Measurements from ENCODE around the gene ISYNA1. TPM values are rescaled to one million over a fixed set of nuclear protein-coding genes. Genes with fewer than 3 reads are reported as not detected.

The ISYNA1 gene
- total and polyA plus RNA-seq, 2 donors (not counting 1 experiment from before 2014, with no cell fraction given), result 22.6 to 28.3 TPM

- H3K36me3 ChIP-seq (replicated peaks in 1 of 2; ENCODE audit: control extremely low read depth in 1 of 2, control insufficient read depth in 1 of 2, extremely low read depth in 1 of 2, insufficient read depth in 2 of 2, low read length in 1 of 2), result no peaks in the 10 kb centered on the region
Measured at GRCh38 chr19:18424122-18424889, 13.6 kb downstream of the ISYNA1 start.

More at GRCh38 chr19:18424122-18424889, 13.6 kb downstream of the ISYNA1 start:
- H3K4me2 ChIP-seq (replicated peaks; ENCODE audit: low read depth, low read length, poor library complexity, severe bottlenecking), result no peak overlapping the region
- H2AFZ ChIP-seq (ENCODE audit: insufficient read depth, low read depth, low read length, poor library complexity, severe bottlenecking), result no peak overlapping the region
- 74% methylated on average over 21 of the region's 22 CpGs for WGBS (ENCODE audit: insufficient coverage)
- H3K4me3 Mint-ChIP-seq, result no peak overlapping the region
- peaks cover 28% of the 10 kb centered on the region for H3K79me2 ChIP-seq (ENCODE audit: control insufficient read depth, insufficient read depth, low read length)
- intact Hi-C loops (cut with micrococcal nuclease), result loop anchor here (5.0 kb wide), 1 partner anchor 37 kb away; the partner anchor contains the start of gene GDF15
- peaks cover 0 to 5% (median 0%) of the 10 kb centered on the region in 4 experiments for H3K27me3 ChIP-seq (replicated peaks in 1 of 4; ENCODE audit: control extremely low read depth in 1 of 4, control insufficient read depth in 3 of 4, insufficient read depth in 4 of 4, low read length in 3 of 4)
- H3K9me3 ChIP-seq (ENCODE audit: control extremely low read depth in 1 of 3, control insufficient read depth in 2 of 3, insufficient read depth in 1 of 3, low read length in 2 of 3), result no peaks in the 10 kb centered on the region
- no peak overlapping the region for H3K27ac ChIP-seq (ENCODE audit: low read length in 2 of 2)
- no peak overlapping the region for H3K9ac ChIP-seq (ENCODE audit: low read length)
- H4K20me1 ChIP-seq (ENCODE audit: control insufficient read depth, insufficient read depth, low read length, poor library complexity, severe bottlenecking), result peaks cover 41% of the 10 kb centered on the region
- TF ChIP-seq EZH2 (IDR thresholded peaks at IDR 0.05; ENCODE audit: borderline replicate concordance, insufficient read depth, low read depth, low read length, poor library complexity, severe bottlenecking), result no peak
- TF ChIP-seq CTCF (IDR thresholded peaks at IDR 0.05), result no peak
- no peaks in the 10 kb centered on the region for H3K9me3 Mint-ChIP-seq (ENCODE audit: insufficient read depth)
- ChIA-PET CTCF (no interaction called here), POLR2A (interaction anchor here (0.6 kb wide), 2 partner anchors 323 to 476 kb away, joined by 3 read pairs; no protein-coding TSS in a partner anchor)
- ATAC-seq (ENCODE audit: low read depth) (no peak), DNase-seq (no peak)
- no peak overlapping the region for H3K4me3 ChIP-seq (ENCODE audit: control extremely low read depth in 1 of 5, extremely low read depth in 1 of 5, insufficient read depth in 1 of 5, low read depth in 2 of 5, low read length in 4 of 5)
- peaks cover 26 to 44% of the 10 kb centered on the region in 2 donors for H3K4me1 ChIP-seq (ENCODE audit: control insufficient read depth in 2 of 2, insufficient read depth in 2 of 2, low read length in 2 of 2)
- no peaks in the 10 kb centered on the region for H3K27me3 Mint-ChIP-seq
- H3K27ac Mint-ChIP-seq, result no peak overlapping the region
- peaks cover 35% of the 10 kb centered on the region for H3K4me1 Mint-ChIP-seq
